RWPE1 (cell line): ENCODE results near the gene ZNF827.

Experiments
- CTCF ChIA-PET: fragments of 350-600 bp; sonication (Branson Sonifier 250); formaldehyde crosslinking; extraction: SDS; loops from one replicate; lab custom pipeline; 2021; lab: Yijun Ruan, JAX
- POLR2A ChIA-PET: fragments of 400-600 bp; formaldehyde crosslinking; extraction: SDS; loops from one replicate; lab custom pipeline; 2020; ENCODE audit warnings: antibody characterized with exemption; ENCODE audit not compliant: low non-redundant PET; lab: Yijun Ruan, JAX
- DNase-seq: peaks from one replicate; pipeline ENCODE4 v3.0.0; 2012; ENCODE audit warnings: low spot score
- H3K27ac ChIP-seq: fragments of 450-650 bp; 2 replicates; pipeline ENCODE4 v1.5.1; 2017
- TF ChIP-seq, protein P1 (sequence below): fragments of 450-650 bp; conservative IDR thresholded peaks from 2 replicates; pipeline ENCODE4 v1.5.1; 2017; ENCODE audit warnings: low read depth, mild to moderate bottlenecking

ZNF827 gene

DNA sequence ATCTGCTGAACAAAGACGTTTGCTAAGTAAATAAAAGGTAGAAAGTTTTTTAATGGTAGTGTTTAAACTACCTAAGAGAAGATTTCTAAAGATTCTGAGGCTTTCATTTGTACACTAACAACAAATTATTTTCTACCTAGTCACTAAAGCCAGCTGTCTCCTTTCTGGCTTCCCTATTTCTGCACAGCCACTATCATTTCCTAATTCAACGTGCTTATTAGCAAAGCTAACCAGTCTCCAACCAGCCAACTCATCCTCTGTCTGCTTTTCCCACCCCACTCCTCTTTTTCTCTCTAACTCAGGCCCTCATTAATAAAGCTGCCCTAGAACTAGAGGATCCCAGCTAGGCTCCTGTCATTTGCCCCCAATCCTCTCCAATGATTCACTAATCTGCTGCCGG is 118.2 kb downstream of the ZNF827 start:
- DNase-seq: no peak
- TF ChIP-seq, protein P1, sequence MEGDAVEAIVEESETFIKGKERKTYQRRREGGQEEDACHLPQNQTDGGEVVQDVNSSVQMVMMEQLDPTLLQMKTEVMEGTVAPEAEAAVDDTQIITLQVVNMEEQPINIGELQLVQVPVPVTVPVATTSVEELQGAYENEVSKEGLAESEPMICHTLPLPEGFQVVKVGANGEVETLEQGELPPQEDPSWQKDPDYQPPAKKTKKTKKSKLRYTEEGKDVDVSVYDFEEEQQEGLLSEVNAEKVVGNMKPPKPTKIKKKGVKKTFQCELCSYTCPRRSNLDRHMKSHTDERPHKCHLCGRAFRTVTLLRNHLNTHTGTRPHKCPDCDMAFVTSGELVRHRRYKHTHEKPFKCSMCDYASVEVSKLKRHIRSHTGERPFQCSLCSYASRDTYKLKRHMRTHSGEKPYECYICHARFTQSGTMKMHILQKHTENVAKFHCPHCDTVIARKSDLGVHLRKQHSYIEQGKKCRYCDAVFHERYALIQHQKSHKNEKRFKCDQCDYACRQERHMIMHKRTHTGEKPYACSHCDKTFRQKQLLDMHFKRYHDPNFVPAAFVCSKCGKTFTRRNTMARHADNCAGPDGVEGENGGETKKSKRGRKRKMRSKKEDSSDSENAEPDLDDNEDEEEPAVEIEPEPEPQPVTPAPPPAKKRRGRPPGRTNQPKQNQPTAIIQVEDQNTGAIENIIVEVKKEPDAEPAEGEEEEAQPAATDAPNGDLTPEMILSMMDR: no peak
- no peak overlapping the region for H3K27ac ChIP-seq
- ChIA-PET CTCF (interaction anchor here (1.0 kb wide), 1 partner anchor 12 kb away, joined by 3 read pairs; no protein-coding TSS in a partner anchor), POLR2A (no interaction called here)

DNA sequence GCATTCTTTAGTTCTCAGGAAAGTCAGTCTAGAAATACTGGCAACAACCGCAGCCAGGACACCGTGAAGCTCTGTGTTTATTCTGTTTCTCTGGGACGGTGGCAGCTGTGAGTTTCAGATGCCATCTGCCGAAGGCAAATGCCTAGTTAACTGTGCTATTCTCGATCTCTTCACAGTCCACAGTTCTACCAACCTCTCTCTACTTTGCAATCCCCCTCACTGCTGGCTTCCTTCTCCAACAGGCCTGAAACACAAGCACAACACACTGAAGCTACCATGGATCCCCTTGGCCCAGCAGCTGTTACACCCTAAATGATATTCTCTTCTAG is 118.8 kb downstream of the ZNF827 start:
- CTCF ChIA-PET: interaction anchor here (1.0 kb wide), 1 partner anchor 12 kb away, joined by 3 read pairs; no protein-coding TSS in a partner anchor
- no peak overlapping the region for H3K27ac ChIP-seq
- no peak for DNase-seq
- TF ChIP-seq, protein P1: no peak
- POLR2A ChIA-PET: no interaction called here

DNA sequence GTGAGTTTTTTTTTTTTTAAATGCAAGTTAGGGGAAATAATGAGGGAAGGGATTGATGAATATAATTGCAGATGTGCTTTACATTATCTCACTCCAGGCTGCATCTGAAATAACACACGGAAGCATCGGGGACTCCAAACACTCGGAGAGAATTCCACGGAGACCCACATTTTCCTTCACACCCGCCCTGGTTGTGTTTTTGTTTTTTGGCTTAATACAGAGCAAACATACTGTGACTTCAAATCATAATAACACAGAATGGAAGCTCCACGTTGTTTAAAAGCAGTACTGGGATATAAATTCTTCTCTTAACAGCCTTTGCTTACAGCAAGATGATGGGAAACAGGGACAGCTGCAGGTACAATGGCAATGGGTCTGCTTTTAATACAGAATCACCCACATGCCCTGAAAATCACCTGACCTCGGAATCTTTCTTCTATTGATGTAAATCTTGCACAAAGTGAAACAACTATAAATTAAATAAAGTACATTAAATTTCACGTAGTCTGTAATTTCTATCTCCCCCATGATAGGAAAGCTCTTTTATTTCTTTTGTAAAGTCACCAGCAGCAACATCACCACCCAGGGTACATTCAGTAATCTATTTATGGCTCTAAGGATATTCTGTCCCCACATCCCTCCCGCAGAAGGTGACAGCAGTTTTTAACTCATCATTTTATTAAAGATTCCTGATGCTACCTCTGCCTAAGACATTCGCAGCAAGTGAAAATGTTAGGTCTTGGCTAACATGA is 119.3 kb downstream of the ZNF827 start:
- POLR2A ChIA-PET: no interaction called here
- TF ChIP-seq, protein P1: no peak
- no peak overlapping the region for H3K27ac ChIP-seq
- DNase-seq: no peak
- CTCF ChIA-PET: interaction anchor here (1.0 kb wide), 1 partner anchor 11 kb away, joined by 3 read pairs; no protein-coding TSS in a partner anchor

DNA sequence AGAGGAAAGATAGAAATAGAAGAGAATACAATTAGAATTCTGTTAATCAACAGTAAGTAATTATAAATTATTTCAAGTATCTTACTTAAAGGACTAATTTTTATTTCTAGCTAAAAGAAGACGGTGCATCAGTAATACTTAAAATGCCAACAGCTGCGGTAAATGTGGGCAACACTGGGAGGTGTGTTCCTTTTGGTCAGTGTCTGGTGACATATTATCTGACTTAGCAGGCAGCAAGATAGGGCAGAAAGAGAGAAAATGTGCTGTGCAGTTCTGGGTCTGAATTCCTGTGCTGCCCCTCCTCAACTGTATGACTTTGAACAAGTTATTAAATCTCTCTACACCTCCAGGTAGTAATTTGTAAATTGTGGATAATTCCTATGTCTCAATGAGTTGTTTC is 120.6 kb downstream of the ZNF827 start:
- ChIA-PET POLR2A (no interaction called here), CTCF (interaction anchor here (0.6 kb wide), 1 partner anchor 1776 kb away, joined by 3 read pairs; no protein-coding TSS in a partner anchor)
- DNase-seq: no peak

DNA sequence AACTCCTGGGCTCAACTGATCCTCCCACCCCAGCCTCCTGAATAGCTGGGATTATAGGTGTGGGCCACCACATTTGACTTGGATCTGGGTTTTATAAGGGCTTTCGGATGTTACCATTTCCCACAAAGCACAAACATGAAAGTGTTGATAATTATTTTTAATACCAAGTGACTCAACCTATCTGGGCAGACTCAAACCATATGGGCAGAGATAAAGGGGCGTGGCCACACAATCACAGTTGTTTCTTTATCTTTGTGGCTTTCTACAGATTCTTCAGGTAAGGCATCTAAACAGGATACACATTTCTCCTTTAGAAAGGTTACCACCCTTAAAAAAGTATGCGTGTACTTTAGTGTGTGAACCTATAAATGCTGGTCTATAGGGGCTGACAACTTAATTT is 122.5 kb downstream of the ZNF827 start:
- no peak overlapping the region for H3K27ac ChIP-seq
- TF ChIP-seq, protein P1: no peak
- CTCF ChIA-PET: no interaction called here
- POLR2A ChIA-PET: no interaction called here
- DNase-seq: no peak

More for the DNA sequence above, 120.6 kb downstream of the ZNF827 start:
- TF ChIP-seq, protein P1: no peak
- H3K27ac ChIP-seq: no peak overlapping the region

DNA sequence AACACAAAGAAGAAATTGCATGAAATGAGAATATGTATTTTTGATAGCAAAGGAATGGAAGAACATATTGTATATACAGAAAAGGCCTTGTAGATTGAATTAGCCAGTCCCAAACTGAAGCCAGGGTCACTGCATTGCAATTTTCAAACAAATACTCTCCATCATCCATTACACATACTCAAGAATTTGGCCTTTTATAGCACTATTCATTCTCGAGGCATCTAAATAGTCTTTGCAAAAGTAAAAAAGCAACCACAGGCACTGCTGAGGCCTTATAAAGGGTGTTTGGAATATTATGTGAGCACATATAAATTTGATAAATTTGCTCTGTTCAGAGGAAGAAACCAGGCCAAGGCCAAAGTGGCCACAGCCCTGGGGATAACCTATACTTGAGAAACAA is 123.0 kb downstream of the ZNF827 start:
- POLR2A ChIA-PET: no interaction called here
- H3K27ac ChIP-seq: no peak overlapping the region
- no peak for DNase-seq
- CTCF ChIA-PET: no interaction called here
- TF ChIP-seq, protein P1: no peak
